GM23338 (cell line): Measurements from ENCODE around the gene CCBE1. TPM values are rescaled to one million over a fixed set of nuclear protein-coding genes. Genes with fewer than 3 reads are reported as not detected.

Experiments used
- ATAC-seq: fragments of 200-7000 bp; cut with Tn5 transposase; 3 replicates; pipeline ENCODE4 v1.9.1; 2020
- DNase-seq: peaks from one replicate; pipeline ENCODE4 v3.0.0-alpha.2; 2015; ENCODE audit warnings: low spot score
- H2AFZ ChIP-seq: fragments of 200-600 bp; sonication (generic); 2 replicates; pipeline ENCODE4 v1.8.0; 2016; ENCODE audit warnings: antibody characterized with exemption, mild to moderate bottlenecking, moderate library complexity
- H3F3A ChIP-seq: fragments of 200-600 bp; sonication (generic); replicated peaks from 2 replicates; pipeline ENCODE4 v1.8.0; 2017; ENCODE audit warnings: antibody characterized with exemption, mixed run types, low read depth
- H3K27ac ChIP-seq: fragments of 200-600 bp; sonication (generic); 2 replicates; pipeline ENCODE4 v1.6.1; 2016; ENCODE audit warnings: low read depth
- H3K27me3 ChIP-seq: fragments of 200-600 bp; sonication (generic); 2 replicates; pipeline ENCODE4 v1.8.0; 2016; ENCODE audit warnings: mild to moderate bottlenecking, mixed run types, moderate library complexity; ENCODE audit not compliant: insufficient read depth
- H3K36me3 ChIP-seq: fragments of 200-600 bp; sonication (generic); 2 replicates; pipeline ENCODE4 v1.8.0; 2016; ENCODE audit warnings: mild to moderate bottlenecking; ENCODE audit not compliant: insufficient read depth
- H3K4me1 ChIP-seq: fragments of 200-600 bp; sonication (generic); 2 replicates; pipeline ENCODE4 v1.8.0; 2016; ENCODE audit warnings: mild to moderate bottlenecking, moderate library complexity; ENCODE audit not compliant: insufficient read depth
- H3K4me2 ChIP-seq: fragments of 200-600 bp; sonication (generic); 2 replicates; pipeline ENCODE4 v1.7.1; 2017; ENCODE audit warnings: mixed run types
- H3K4me3 ChIP-seq: fragments of 200-600 bp; sonication (generic); 2 replicates; pipeline ENCODE4 v1.6.1; 2016; ENCODE audit warnings: mixed run types
- H3K79me2 ChIP-seq: fragments of 200-600 bp; sonication (generic); replicated peaks from 2 replicates; pipeline ENCODE4 v1.8.0; 2017; ENCODE audit warnings: mild to moderate bottlenecking; ENCODE audit not compliant: insufficient read depth
- H3K9me2 ChIP-seq: fragments of 200-600 bp; sonication (generic); 2 replicates; pipeline ENCODE4 v1.8.0; 2017; ENCODE audit not compliant: insufficient read depth
- H4K20me1 ChIP-seq: fragments of 200-600 bp; sonication (generic); replicated peaks from 2 replicates; pipeline ENCODE4 v1.8.0; 2017; ENCODE audit warnings: mild to moderate bottlenecking; ENCODE audit not compliant: insufficient read depth
- H3K27ac Mint-ChIP-seq: 2 replicates; pipeline ENCODE4 v1.8.0; 2020; ENCODE audit warnings: inconsistent platforms, mild to moderate bottlenecking, moderate library complexity, mixed read lengths
- H3K27me3 Mint-ChIP-seq: 3 replicates; pipeline ENCODE4 v1.8.0; 2022; ENCODE audit warnings: low read depth, mild to moderate bottlenecking, moderate library complexity, mixed read lengths, inconsistent platforms; ENCODE audit not compliant: insufficient read depth, poor library complexity
- H3K36me3 Mint-ChIP-seq: 3 replicates; pipeline ENCODE4 v1.8.0; 2021; ENCODE audit warnings: low read depth, mild to moderate bottlenecking, inconsistent platforms, moderate library complexity, mixed read lengths
- H3K4me1 Mint-ChIP-seq: 3 replicates; pipeline ENCODE4 v1.8.0; 2020; ENCODE audit warnings: mild to moderate bottlenecking, inconsistent platforms, mixed read lengths
- H3K4me3 Mint-ChIP-seq: 3 replicates; pipeline ENCODE4 v1.8.0; 2021; ENCODE audit warnings: moderate library complexity, mild to moderate bottlenecking, inconsistent platforms, mixed read lengths
- H3K9me3 Mint-ChIP-seq: 3 replicates; pipeline ENCODE4 v1.8.0; 2020; ENCODE audit warnings: moderate library complexity, mild to moderate bottlenecking, inconsistent platforms, mixed read lengths
- CREB1 ChIP-seq: fragments of 250-450 bp; sonication (Bioruptor Pico); IDR thresholded peaks from 2 replicates; pipeline ENCODE4 v1.5.0; 2020; ENCODE audit warnings: low read depth, mild to moderate bottlenecking, moderate library complexity
- CTCF ChIP-seq, 2 experiments: fragments of 200-600 bp in 1 of 2; sonication (generic) in 1 of 2; conservative IDR thresholded peaks; 2 replicates each; pipeline versions ENCODE4 v1.5.1 to v1.6.1; 2016 to 2017; ENCODE audit warnings: antibody characterized with exemption in 2 of 2, low read depth in 2 of 2, mild to moderate bottlenecking in 2 of 2, moderate library complexity in 1 of 2
- ETS1 ChIP-seq: IDR thresholded peaks from 2 replicates; pipeline ENCODE4 v1.6.1; 2016; ENCODE audit warnings: antibody characterized with exemption
- EZH2 ChIP-seq: fragments of 200-600 bp; sonication (generic); IDR thresholded peaks from one replicate; pipeline ENCODE4 v1.8.0; 2017; ENCODE audit warnings: antibody characterized with exemption, mild to moderate bottlenecking, low read depth; ENCODE audit not compliant: unreplicated experiment
- EZH2phosphoT487 ChIP-seq: fragments of 200-600 bp; sonication (generic); IDR thresholded peaks from one replicate; pipeline ENCODE4 v1.8.1; 2018; ENCODE audit warnings: antibody characterized with exemption; ENCODE audit not compliant: unreplicated experiment
- JUNB ChIP-seq: IDR thresholded peaks from one replicate; pipeline ENCODE4 v1.6.1; 2016; ENCODE audit warnings: antibody characterized with exemption; ENCODE audit not compliant: unreplicated experiment
- NANOG ChIP-seq: IDR thresholded peaks from 2 replicates; pipeline ENCODE4 v1.6.1; 2016; ENCODE audit warnings: antibody characterized with exemption, borderline replicate concordance
- POLR2AphosphoS5 ChIP-seq: IDR thresholded peaks from 2 replicates; pipeline ENCODE4 v1.6.1; 2016; ENCODE audit warnings: antibody characterized with exemption, low read depth
- REST ChIP-seq: IDR thresholded peaks from one replicate; pipeline ENCODE4 v1.6.1; 2018; ENCODE audit warnings: antibody characterized with exemption; ENCODE audit not compliant: unreplicated experiment
- STAT1 ChIP-seq: IDR thresholded peaks from one replicate; pipeline ENCODE4 v1.6.1; 2016; ENCODE audit warnings: antibody characterized with exemption; ENCODE audit not compliant: unreplicated experiment
- ZNF114 ChIP-seq: fragments of 250-450 bp; sonication (Bioruptor Pico); IDR thresholded peaks from 2 replicates; pipeline ENCODE4 v1.5.0; 2020; ENCODE audit warnings: mild to moderate bottlenecking, moderate library complexity
- ZNF331 ChIP-seq: fragments of 250-450 bp; sonication (Bioruptor Pico); IDR thresholded peaks from 2 replicates; pipeline ENCODE4 v1.5.0; 2020; ENCODE audit warnings: low read depth, mild to moderate bottlenecking, moderate library complexity
- ZNF462 ChIP-seq: fragments of 250-450 bp; sonication (Bioruptor Pico); IDR thresholded peaks from 2 replicates; pipeline ENCODE4 v1.5.0; 2020; ENCODE audit warnings: mild to moderate bottlenecking, moderate library complexity
- polyA plus RNA-seq: library from polyadenylated mRNA; unstranded; fragments of >200 nt; fragmentation: Nextera tagmentation; extraction: Ambion mirVana; gene quantifications from 2 replicates; pipeline ENCODE4 v1.2.1, GENCODE V29; 2016
- total RNA-seq: library from RNA; depleted of rRNA; stranded (reverse); fragments of >200 nt; shearing (Covaris generic); gene quantifications from 2 replicates; pipeline ENCODE4 v1.2.3, GENCODE V29; 2014

Gene CCBE1
- total and polyA plus RNA-seq, 2 experiments from 2014 or later: 2.1 to 2.6 TPM

GRCh38 chr18:59550174-59550516 lies 147.1 kb downstream of the CCBE1 start:
- Mint-ChIP-seq H3K27ac (no peak overlapping the region), H3K9me3 (no peaks in the 10 kb centered on the region), H3K36me3 (no peaks in the 10 kb centered on the region), H3K27me3 (no peaks in the 10 kb centered on the region), H3K4me3 (no peak overlapping the region), H3K4me1 (peaks cover 19% of the 10 kb centered on the region)
- H3K36me3 ChIP-seq: no peaks in the 10 kb centered on the region
- no peak overlapping the region for H3K27ac ChIP-seq
- no peak for ATAC-seq
- peaks cover 13% of the 10 kb centered on the region; the same call in 1 of the 2 replicates for H3K4me1 ChIP-seq
- no peaks in the 10 kb centered on the region for H3K79me2 ChIP-seq
- no peaks in the 10 kb centered on the region for H3F3A ChIP-seq
- H3K4me2 ChIP-seq: no peak overlapping the region
- no peak overlapping the region for H2AFZ ChIP-seq
- H3K4me3 ChIP-seq: no peak overlapping the region
- no peak for DNase-seq
- H4K20me1 ChIP-seq: no peaks in the 10 kb centered on the region
- TF ChIP-seq ZNF331 (no peak), ZNF114 (CRISPR knock-in tag) (no peak), ZNF462 (CRISPR knock-in tag) (no peak), STAT1 (no peak), CTCF (conservative IDR thresholded peaks at IDR 0.05; ENCODE audit: low read depth in 2 of 2) (no peak), CREB1 (CRISPR knock-in tag) (no peak), JUNB (no peak), EZH2phosphoT487 (no peak), POLR2AphosphoS5 (no peak), NANOG (no peak), EZH2 (no peak), ETS1 (no peak), REST (no peak)
- H3K9me2 ChIP-seq: no peaks in the 10 kb centered on the region
- H3K27me3 ChIP-seq: no peaks in the 10 kb centered on the region
